Measurements from ENCODE around the gene NFYC. TPM values are rescaled to one million over a fixed set of nuclear protein-coding genes. Genes with fewer than 3 reads are reported as not detected.

NFYC gene
- total and polyA plus RNA-seq, 4 experiments from 2014 or later = 47.7 to 73.6 (median 68.8) TPM

DNA sequence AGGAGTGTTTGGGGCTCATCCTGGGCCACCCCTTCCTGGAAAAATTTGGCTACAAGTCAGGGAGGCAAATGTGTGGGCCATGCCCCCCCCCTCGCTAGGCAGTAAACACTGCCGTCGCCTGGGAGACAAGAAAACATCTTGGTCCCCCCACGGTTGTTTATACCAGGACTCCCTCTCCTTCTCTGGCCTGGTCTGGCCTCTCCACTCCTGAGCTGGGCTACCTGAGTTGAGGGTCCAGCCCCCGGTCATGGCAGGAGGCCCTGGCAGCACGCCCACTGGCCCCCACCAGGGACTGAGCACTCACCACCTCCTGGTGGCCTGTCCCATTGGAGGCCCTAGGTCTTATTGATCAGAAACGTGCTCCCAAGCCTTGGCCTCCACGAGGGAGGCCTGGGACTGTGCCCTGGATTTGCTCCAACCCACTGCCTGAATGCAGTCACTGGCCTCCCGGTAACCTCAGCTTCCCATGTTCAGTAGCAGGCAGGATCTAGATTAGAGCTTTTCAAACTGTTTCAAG is 107.9 kb downstream of the NFYC start:
- Mint-ChIP-seq H3K4me3 (peak overlapping the region in 1 of 8 donors; percentile 25), H3K36me3 (no peaks in the 10 kb centered on the region), H3K9me3 (no peaks in the 10 kb centered on the region), H3K27me3 (no peaks in the 10 kb centered on the region), H3K27ac (no peak overlapping the region), H3K4me1 (peaks cover 24 to 54% (median 40%) of the 10 kb centered on the region in 4 donors)
- ChIA-PET CTCF (ENCODE audit: partially characterized antibody) (interaction anchor here (1.0 to 4.5 kb wide), 2 partner anchors 24 to 51 kb away, joined by 3 to 32 read pairs; no protein-coding TSS in a partner anchor), POLR2A (ENCODE audit: partially characterized antibody) (interaction anchor here (1.6 to 2.6 kb wide), 2 partner anchors 106 to 108 kb away, joined by 4 to 9 read pairs; partner anchors contain the start of gene NFYC)
- Histone ChIP-seq H3K36me3 (ENCODE audit: insufficient read depth, low read length) (no peaks in the 10 kb centered on the region), H3K4me3 (ENCODE audit: low read length in 2 of 2) (no peak overlapping the region), H3K4me1 (ENCODE audit: insufficient read depth, low read length) (peaks cover 43% of the 10 kb centered on the region), H3K27ac (ENCODE audit: low read depth, low read length) (no peak overlapping the region), H3K9me3 (ENCODE audit: control insufficient read depth in 1 of 2, low read length in 2 of 2) (no peaks in the 10 kb centered on the region), H3K27me3 (ENCODE audit: insufficient read depth, low read length) (no peaks in the 10 kb centered on the region)
- DNase-seq = no peak
- intact Hi-C loops (cut with micrococcal nuclease) = no loop called here

DNA sequence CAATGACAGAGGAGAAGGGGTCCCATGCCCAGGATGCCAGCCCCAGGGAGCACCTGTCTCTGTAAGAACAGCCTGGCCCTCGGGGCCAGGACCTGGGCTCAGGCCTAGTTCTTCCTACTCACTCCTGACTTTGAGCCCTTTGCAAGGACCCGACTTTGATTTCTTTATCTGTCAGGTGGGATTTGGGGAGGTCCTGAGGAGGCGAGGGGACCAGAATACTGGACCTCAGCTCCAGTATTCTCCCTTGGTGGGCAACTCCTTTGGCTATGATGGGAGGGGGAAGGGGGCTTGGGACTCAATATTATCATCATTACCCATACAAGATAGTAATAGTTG is 110.2 kb downstream of the NFYC start:
- H3K4me1 Mint-ChIP-seq = peaks cover 20 to 42% (median 31%) of the 10 kb centered on the region in 4 donors
- intact Hi-C loops (cut with micrococcal nuclease) = loop anchor here (1.0 kb wide), 4 partner anchors 17 to 178 kb away; partner anchors contain the start of genes CITED4, CTPS1 and NFYC
- peak overlapping the region; percentile 59 to 87 (median 78) for H3K4me3 Mint-ChIP-seq
- no peaks in the 10 kb centered on the region for H3K27me3 Mint-ChIP-seq
- Histone ChIP-seq H3K4me1 (ENCODE audit: insufficient read depth, low read length) (peaks cover 29% of the 10 kb centered on the region), H3K36me3 (ENCODE audit: insufficient read depth, low read length) (no peaks in the 10 kb centered on the region), H3K4me3 (ENCODE audit: low read length in 2 of 2) (peak overlapping the region in 1 of 2 donors; percentile 62), H3K9me3 (ENCODE audit: control insufficient read depth in 1 of 2, low read length in 2 of 2) (no peaks in the 10 kb centered on the region), H3K27ac (ENCODE audit: low read depth, low read length) (peak overlapping the region; percentile 63), H3K27me3 (ENCODE audit: insufficient read depth, low read length) (no peaks in the 10 kb centered on the region)
- DNase-seq = no peak
- no peaks in the 10 kb centered on the region for H3K36me3 Mint-ChIP-seq
- ChIA-PET POLR2A (ENCODE audit: partially characterized antibody) (interaction anchor here (1.4 kb wide), 1 partner anchor 23 kb away, joined by 3 read pairs; no protein-coding TSS in a partner anchor), CTCF (ENCODE audit: partially characterized antibody) (no interaction called here)
- peak overlapping the region; percentile 41 to 86 (median 59) for H3K27ac Mint-ChIP-seq
- no peaks in the 10 kb centered on the region for H3K9me3 Mint-ChIP-seq

DNA sequence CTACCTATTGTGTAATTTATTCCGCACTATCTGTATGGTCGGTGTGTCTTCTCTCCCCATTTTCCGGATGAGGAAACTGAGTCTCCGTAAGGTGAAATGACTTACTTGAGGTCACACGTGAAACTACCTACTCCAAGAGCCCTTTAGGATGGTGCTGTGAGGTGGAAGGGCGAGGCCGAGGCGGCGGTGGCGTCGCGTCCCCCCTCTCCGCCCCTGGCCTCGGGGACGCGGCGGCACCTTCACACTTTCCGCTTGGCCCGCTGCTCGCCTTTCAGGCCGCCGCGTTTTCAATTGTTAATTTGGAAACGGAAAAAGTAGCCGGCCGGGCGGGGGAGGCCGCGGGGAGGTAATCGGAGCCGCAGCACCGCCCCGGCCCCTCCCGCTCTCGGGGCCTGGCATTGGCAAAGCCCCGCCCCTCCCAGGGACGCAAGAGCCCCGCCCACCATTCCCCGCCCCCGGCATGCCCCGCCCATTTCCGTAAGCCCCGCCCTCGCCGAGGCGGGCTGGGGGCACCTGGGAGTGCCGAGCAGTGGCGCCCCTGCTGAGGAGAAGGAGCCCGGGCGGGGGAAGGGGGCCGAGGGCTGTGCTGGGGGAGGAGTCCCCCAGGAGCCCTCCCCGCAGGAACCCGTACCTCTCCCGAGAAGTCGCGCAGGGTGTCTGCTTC is 110.7 kb downstream of the NFYC start:
- peaks cover 16 to 37% (median 28%) of the 10 kb centered on the region in 4 donors for H3K4me1 Mint-ChIP-seq
- no peaks in the 10 kb centered on the region for H3K27me3 Mint-ChIP-seq
- H3K27me3 ChIP-seq (ENCODE audit: insufficient read depth, low read length) = no peaks in the 10 kb centered on the region
- H3K9me3 Mint-ChIP-seq = no peaks in the 10 kb centered on the region
- H3K4me3 Mint-ChIP-seq = peak overlapping the region; percentile 66 to 87 (median 78)
- peak overlapping the region in 1 of 2 donors; percentile 62 for H3K4me3 ChIP-seq (ENCODE audit: low read length in 2 of 2)
- DNase-seq = peak; percentile 85 to 88 (median 86)
- H3K4me1 ChIP-seq (ENCODE audit: insufficient read depth, low read length) = peaks cover 25% of the 10 kb centered on the region
- ChIA-PET CTCF (ENCODE audit: partially characterized antibody) (interaction anchor here (1.5 kb wide), 1 partner anchor 28 kb away, joined by 6 read pairs; no protein-coding TSS in a partner anchor), POLR2A (ENCODE audit: partially characterized antibody) (interaction anchor here (1.6 kb wide), 1 partner anchor 111 kb away, joined by 5 read pairs; the partner anchor contains the start of gene NFYC)
- H3K27ac Mint-ChIP-seq = peak overlapping the region; percentile 22 to 90 (median 86)
- H3K36me3 Mint-ChIP-seq = no peaks in the 10 kb centered on the region
- no peaks in the 10 kb centered on the region for H3K36me3 ChIP-seq (ENCODE audit: insufficient read depth, low read length)
- intact Hi-C loops (cut with micrococcal nuclease) = loop anchor here (1.0 kb wide), 4 partner anchors 16 to 177 kb away; partner anchors contain the start of genes CITED4, CTPS1 and NFYC
- peak overlapping the region; percentile 63 for H3K27ac ChIP-seq (ENCODE audit: low read depth, low read length)
- no peaks in the 10 kb centered on the region for H3K9me3 ChIP-seq (ENCODE audit: control insufficient read depth in 1 of 2, low read length in 2 of 2)

DNA sequence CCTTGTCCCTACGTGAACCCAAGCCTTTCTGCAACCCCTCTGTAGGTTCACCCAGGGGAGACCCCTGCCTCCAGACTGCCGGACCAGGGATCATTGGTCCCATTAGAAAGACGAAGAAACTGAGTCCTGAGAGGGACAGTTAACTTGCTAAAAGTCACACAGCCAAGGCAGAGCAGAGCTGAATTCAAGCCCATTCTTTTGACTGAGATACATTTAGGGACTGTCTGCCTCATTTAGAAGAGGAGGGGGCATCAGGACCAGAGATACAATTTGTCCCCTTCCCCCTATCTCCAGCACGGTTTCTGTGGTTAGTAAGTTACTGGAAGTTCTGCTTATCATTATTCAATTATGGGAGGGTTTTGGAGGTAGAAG is 111.2 kb downstream of the NFYC start:
- H3K4me3 ChIP-seq (ENCODE audit: low read length in 2 of 2) = peak overlapping the region in 1 of 2 donors; percentile 24
- POLR2A ChIA-PET (ENCODE audit: partially characterized antibody) = interaction anchor here (1.6 kb wide), 1 partner anchor 112 kb away, joined by 5 read pairs; the partner anchor contains the start of gene NFYC
- no peaks in the 10 kb centered on the region for H3K36me3 ChIP-seq (ENCODE audit: insufficient read depth, low read length)
- no peaks in the 10 kb centered on the region for H3K9me3 ChIP-seq (ENCODE audit: control insufficient read depth in 1 of 2, low read length in 2 of 2)
- Mint-ChIP-seq H3K4me3 (peak overlapping the region; percentile 48 to 83 (median 70)), H3K36me3 (no peaks in the 10 kb centered on the region), H3K9me3 (no peaks in the 10 kb centered on the region), H3K27ac (peak overlapping the region; percentile 81 to 90 (median 88)), H3K27me3 (no peaks in the 10 kb centered on the region), H3K4me1 (peaks cover 12 to 32% (median 24%) of the 10 kb centered on the region in 4 donors)
- no peak for DNase-seq
- H3K27ac ChIP-seq (ENCODE audit: low read depth, low read length) = peak overlapping the region; percentile 63
- intact Hi-C loops (cut with micrococcal nuclease) = loop anchor here (1.0 kb wide), 4 partner anchors 16 to 177 kb away; partner anchors contain the start of genes CITED4, CTPS1 and NFYC
- H3K27me3 ChIP-seq (ENCODE audit: insufficient read depth, low read length) = no peaks in the 10 kb centered on the region
- H3K4me1 ChIP-seq (ENCODE audit: insufficient read depth, low read length) = peaks cover 20% of the 10 kb centered on the region
- CTCF ChIA-PET (ENCODE audit: partially characterized antibody) = interaction anchor here (1.5 kb wide), 1 partner anchor 28 kb away, joined by 6 read pairs; no protein-coding TSS in a partner anchor

DNA sequence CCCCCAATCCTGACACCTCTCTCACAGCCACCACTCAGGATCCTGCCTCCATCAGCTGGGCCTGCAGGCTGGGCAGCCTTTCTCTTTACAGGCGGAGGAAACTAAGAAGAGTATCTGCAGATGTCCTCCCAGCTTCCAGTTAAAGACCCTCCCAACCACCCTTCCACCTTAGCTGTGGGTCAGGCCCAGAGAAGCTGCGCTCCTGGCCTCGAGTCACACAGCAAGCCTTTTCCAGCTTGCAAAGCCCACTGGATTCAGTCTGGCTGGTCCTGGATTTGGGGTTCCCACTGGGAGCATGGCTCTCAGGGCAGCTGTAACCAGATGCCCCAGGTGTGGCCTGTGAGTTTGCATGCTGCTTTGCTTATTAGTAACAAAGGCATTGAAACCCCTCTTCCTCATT is 111.9 kb downstream of the NFYC start:
- ChIA-PET CTCF (ENCODE audit: partially characterized antibody) (interaction anchor here (0.9 to 1.5 kb wide), 2 partner anchors 14 to 29 kb away, joined by 3 to 6 read pairs; no protein-coding TSS in a partner anchor), POLR2A (ENCODE audit: partially characterized antibody) (interaction anchor here (1.2 to 1.6 kb wide), 2 partner anchors 59 to 112 kb away, joined by 5 to 7 read pairs; partner anchors contain the start of genes CITED4 and NFYC)
- Mint-ChIP-seq H3K27ac (peak overlapping the region; percentile 52 to 88 (median 81)), H3K9me3 (no peaks in the 10 kb centered on the region), H3K27me3 (no peaks in the 10 kb centered on the region), H3K4me1 (peaks cover 12 to 34% (median 24%) of the 10 kb centered on the region in 4 donors), H3K36me3 (no peaks in the 10 kb centered on the region), H3K4me3 (peak overlapping the region in 2 of 8 donors; percentile 0 to 59)
- Histone ChIP-seq H3K4me3 (ENCODE audit: low read length in 2 of 2) (no peak overlapping the region), H3K36me3 (ENCODE audit: insufficient read depth, low read length) (no peaks in the 10 kb centered on the region), H3K9me3 (ENCODE audit: control insufficient read depth in 1 of 2, low read length in 2 of 2) (no peaks in the 10 kb centered on the region), H3K27ac (ENCODE audit: low read depth, low read length) (peak overlapping the region; percentile 63), H3K27me3 (ENCODE audit: insufficient read depth, low read length) (no peaks in the 10 kb centered on the region), H3K4me1 (ENCODE audit: insufficient read depth, low read length) (peaks cover 17% of the 10 kb centered on the region)
- intact Hi-C loops (cut with micrococcal nuclease) = no loop called here
- DNase-seq = peak in 1 of 5 donors; percentile 39

DNA sequence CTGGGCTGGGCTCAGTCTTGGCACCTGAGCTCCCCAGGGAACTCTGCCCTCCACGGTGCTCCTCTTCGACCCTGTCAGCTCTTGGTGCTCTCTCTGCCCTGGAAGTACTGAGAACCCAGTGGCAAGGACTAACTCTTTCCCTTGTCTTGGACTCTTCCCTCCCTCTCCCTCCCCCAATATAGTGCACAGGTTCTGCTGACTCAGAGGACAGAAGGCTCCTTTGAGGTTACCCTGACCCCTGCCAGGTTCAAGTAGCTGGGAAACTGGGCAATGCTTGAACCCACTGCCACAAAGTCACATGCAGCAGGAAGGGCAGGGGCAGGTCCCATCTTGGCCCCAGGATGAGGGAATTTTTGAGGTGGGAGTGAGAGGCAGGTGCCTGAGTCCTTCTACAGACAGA is 112.4 kb downstream of the NFYC start:
- intact Hi-C loops (cut with micrococcal nuclease) = no loop called here
- H3K36me3 ChIP-seq (ENCODE audit: insufficient read depth, low read length) = no peaks in the 10 kb centered on the region
- CTCF ChIA-PET (ENCODE audit: partially characterized antibody) = interaction anchor here (0.9 to 1.5 kb wide), 3 partner anchors 13 to 46 kb away, joined by 3 to 6 read pairs (median 3); no protein-coding TSS in a partner anchor
- peaks cover 19% of the 10 kb centered on the region for H3K4me1 ChIP-seq (ENCODE audit: insufficient read depth, low read length)
- POLR2A ChIA-PET (ENCODE audit: partially characterized antibody) = interaction anchor here (1.2 to 1.6 kb wide), 2 partner anchors 58 to 113 kb away, joined by 5 to 7 read pairs; partner anchors contain the start of genes CITED4 and NFYC
- no peak overlapping the region for H3K27ac ChIP-seq (ENCODE audit: low read depth, low read length)
- Mint-ChIP-seq H3K27me3 (no peaks in the 10 kb centered on the region), H3K9me3 (no peaks in the 10 kb centered on the region), H3K4me3 (peak overlapping the region in 1 of 8 donors; percentile 20), H3K4me1 (peaks cover 16 to 38% (median 27%) of the 10 kb centered on the region in 4 donors), H3K36me3 (no peaks in the 10 kb centered on the region), H3K27ac (peak overlapping the region in 4 of 7 donors; percentile 25 to 88 (median 56))
- H3K27me3 ChIP-seq (ENCODE audit: insufficient read depth, low read length) = no peaks in the 10 kb centered on the region
- no peak overlapping the region for H3K4me3 ChIP-seq (ENCODE audit: low read length in 2 of 2)
- DNase-seq = peak in 1 of 5 donors; percentile 40
- H3K9me3 ChIP-seq (ENCODE audit: control insufficient read depth in 1 of 2, low read length in 2 of 2) = no peaks in the 10 kb centered on the region

DNA sequence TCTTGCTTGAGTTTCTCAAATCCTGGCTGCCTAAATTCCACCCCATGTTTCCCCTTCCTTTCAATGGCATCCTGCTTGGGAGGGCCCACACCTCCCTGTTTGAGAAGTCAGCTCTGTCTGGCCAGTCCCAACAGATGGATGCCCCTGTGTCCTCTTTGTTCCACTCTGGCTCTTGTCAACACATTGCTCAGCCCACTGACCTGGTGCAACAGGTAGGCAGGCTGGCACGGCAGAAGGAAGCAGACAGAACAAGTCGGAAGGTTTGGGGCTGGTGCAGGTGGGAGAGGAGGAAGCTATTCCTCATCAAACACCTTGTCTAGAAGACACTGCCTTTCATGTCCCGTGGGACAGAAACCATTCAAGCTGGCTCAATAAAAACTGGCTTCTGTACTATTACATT is 114.7 kb downstream of the NFYC start:
- Mint-ChIP-seq H3K4me3 (no peak overlapping the region), H3K27ac (peak overlapping the region in 1 of 7 donors; percentile 24), H3K9me3 (no peaks in the 10 kb centered on the region), H3K27me3 (no peaks in the 10 kb centered on the region), H3K36me3 (no peaks in the 10 kb centered on the region), H3K4me1 (peaks cover 24 to 41% (median 32%) of the 10 kb centered on the region in 4 donors)
- Histone ChIP-seq H3K27ac (ENCODE audit: low read depth, low read length) (no peak overlapping the region), H3K36me3 (ENCODE audit: insufficient read depth, low read length) (no peaks in the 10 kb centered on the region), H3K4me1 (ENCODE audit: insufficient read depth, low read length) (peaks cover 18% of the 10 kb centered on the region), H3K27me3 (ENCODE audit: insufficient read depth, low read length) (no peaks in the 10 kb centered on the region), H3K9me3 (ENCODE audit: control insufficient read depth in 1 of 2, low read length in 2 of 2) (no peaks in the 10 kb centered on the region), H3K4me3 (ENCODE audit: low read length in 2 of 2) (no peak overlapping the region)
- no peak for DNase-seq
- ChIA-PET POLR2A (ENCODE audit: partially characterized antibody) (interaction anchor here (1.3 kb wide), 1 partner anchor 10 kb away, joined by 3 read pairs; no protein-coding TSS in a partner anchor), CTCF (ENCODE audit: partially characterized antibody) (no interaction called here)
- intact Hi-C loops (cut with micrococcal nuclease) = no loop called here
